ENCODE results near the gene CERT1.

- no peak for TF ChIP-seq OSR2 (tag by site-specific recombination; IDR thresholded peaks at IDR 0.05)
- TF ChIP-seq RBAK (tag by site-specific recombination; IDR thresholded peaks at IDR 0.05), result no peak
- TF ChIP-seq, protein P1, sequence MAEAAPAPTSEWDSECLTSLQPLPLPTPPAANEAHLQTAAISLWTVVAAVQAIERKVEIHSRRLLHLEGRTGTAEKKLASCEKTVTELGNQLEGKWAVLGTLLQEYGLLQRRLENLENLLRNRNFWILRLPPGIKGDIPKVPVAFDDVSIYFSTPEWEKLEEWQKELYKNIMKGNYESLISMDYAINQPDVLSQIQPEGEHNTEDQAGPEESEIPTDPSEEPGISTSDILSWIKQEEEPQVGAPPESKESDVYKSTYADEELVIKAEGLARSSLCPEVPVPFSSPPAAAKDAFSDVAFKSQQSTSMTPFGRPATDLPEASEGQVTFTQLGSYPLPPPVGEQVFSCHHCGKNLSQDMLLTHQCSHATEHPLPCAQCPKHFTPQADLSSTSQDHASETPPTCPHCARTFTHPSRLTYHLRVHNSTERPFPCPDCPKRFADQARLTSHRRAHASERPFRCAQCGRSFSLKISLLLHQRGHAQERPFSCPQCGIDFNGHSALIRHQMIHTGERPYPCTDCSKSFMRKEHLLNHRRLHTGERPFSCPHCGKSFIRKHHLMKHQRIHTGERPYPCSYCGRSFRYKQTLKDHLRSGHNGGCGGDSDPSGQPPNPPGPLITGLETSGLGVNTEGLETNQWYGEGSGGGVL (tag by site-specific recombination; IDR thresholded peaks at IDR 0.05), result no peak
- TF ChIP-seq ZNF426 (tag by site-specific recombination; IDR thresholded peaks at IDR 0.05), result no peak
- TF ChIP-seq MYNN (tag by site-specific recombination; IDR thresholded peaks at IDR 0.05; ENCODE audit: borderline replicate concordance), result no peak
- no peak for TF ChIP-seq ZNF23 (tag by site-specific recombination; IDR thresholded peaks at IDR 0.05; ENCODE audit: borderline replicate concordance)
- no peak for TF ChIP-seq CTCF (tag by site-specific recombination; IDR thresholded peaks at IDR 0.05)
- TF ChIP-seq, protein P2, sequence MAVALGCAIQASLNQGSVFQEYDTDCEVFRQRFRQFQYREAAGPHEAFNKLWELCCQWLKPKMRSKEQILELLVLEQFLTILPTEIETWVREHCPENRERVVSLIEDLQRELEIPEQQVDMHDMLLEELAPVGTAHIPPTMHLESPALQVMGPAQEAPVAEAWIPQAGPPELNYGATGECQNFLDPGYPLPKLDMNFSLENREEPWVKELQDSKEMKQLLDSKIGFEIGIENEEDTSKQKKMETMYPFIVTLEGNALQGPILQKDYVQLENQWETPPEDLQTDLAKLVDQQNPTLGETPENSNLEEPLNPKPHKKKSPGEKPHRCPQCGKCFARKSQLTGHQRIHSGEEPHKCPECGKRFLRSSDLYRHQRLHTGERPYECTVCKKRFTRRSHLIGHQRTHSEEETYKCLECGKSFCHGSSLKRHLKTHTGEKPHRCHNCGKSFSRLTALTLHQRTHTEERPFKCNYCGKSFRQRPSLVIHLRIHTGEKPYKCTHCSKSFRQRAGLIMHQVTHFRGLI (tag by site-specific recombination; IDR thresholded peaks at IDR 0.05), result no peak
- TF ChIP-seq, protein P3, sequence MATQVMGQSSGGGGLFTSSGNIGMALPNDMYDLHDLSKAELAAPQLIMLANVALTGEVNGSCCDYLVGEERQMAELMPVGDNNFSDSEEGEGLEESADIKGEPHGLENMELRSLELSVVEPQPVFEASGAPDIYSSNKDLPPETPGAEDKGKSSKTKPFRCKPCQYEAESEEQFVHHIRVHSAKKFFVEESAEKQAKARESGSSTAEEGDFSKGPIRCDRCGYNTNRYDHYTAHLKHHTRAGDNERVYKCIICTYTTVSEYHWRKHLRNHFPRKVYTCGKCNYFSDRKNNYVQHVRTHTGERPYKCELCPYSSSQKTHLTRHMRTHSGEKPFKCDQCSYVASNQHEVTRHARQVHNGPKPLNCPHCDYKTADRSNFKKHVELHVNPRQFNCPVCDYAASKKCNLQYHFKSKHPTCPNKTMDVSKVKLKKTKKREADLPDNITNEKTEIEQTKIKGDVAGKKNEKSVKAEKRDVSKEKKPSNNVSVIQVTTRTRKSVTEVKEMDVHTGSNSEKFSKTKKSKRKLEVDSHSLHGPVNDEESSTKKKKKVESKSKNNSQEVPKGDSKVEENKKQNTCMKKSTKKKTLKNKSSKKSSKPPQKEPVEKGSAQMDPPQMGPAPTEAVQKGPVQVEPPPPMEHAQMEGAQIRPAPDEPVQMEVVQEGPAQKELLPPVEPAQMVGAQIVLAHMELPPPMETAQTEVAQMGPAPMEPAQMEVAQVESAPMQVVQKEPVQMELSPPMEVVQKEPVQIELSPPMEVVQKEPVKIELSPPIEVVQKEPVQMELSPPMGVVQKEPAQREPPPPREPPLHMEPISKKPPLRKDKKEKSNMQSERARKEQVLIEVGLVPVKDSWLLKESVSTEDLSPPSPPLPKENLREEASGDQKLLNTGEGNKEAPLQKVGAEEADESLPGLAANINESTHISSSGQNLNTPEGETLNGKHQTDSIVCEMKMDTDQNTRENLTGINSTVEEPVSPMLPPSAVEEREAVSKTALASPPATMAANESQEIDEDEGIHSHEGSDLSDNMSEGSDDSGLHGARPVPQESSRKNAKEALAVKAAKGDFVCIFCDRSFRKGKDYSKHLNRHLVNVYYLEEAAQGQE (tag by site-specific recombination; IDR thresholded peaks at IDR 0.05), result no peak
- no peak for TF ChIP-seq ZBTB20 (tag by site-specific recombination; IDR thresholded peaks at IDR 0.05)
- no peak for TF ChIP-seq YY1 (tag by site-specific recombination; IDR thresholded peaks at IDR 0.05)
- TF ChIP-seq ZNF24 (tag by site-specific recombination; IDR thresholded peaks at IDR 0.05), result no peak
- no peak for TF ChIP-seq ZNF140 (tag by site-specific recombination; IDR thresholded peaks at IDR 0.05)
- no peak for TF ChIP-seq ZNF76 (tag by site-specific recombination; IDR thresholded peaks at IDR 0.05; ENCODE audit: borderline replicate concordance, low read depth)
Measured at GRCh38 chr5:75507841-75508240, 3.6 kb downstream of the CERT1 start.

All from HEK293 (cell line).